ENCODE measurements around the gene APP. TPM values are rescaled to one million over a fixed set of nuclear protein-coding genes. Genes with fewer than 3 reads are reported as not detected.

APP gene
- total RNA-seq, 2 donors from 2014 or later, result 256 to 423 TPM

DNA sequence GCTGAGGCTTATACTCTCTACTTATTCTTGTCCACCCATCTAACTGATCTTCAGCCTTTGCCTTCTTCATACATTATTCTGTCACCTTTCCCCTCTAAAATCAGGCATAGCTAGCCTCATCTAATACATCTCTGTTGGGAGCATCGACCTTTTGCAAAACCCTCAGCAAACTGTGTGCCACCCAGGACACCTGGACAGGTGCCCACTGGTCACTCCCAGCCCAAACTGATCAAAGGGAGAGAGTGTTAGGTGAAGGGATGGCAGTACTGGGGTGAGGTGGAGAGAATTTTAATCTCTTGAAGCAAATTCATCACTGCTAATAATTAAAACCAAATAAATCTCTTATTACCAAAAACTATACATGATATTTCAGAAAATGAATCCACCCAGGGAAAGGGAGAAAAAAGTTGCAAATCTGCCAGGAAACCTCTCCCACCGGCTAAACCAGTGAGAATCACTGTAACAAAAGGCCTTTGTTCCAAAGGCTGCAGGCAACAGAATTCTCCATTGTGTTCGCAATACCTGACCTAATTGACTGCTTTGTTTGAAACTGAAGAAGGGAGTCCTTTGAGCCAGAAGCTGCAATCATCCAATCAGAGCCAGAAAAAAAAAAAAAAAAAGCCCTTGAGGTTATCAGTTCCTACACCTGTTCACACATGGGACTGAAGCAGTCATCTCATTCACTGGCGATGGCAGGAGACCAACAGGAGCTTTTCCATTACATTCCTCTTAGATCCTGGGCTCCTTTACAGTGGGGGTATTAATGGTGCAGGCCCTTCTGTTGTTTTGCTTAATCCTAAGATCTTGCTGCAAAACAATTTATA, 172.6 kb downstream of the APP start:
- ATAC-seq (peak; percentile 98), DNase-seq (peak; percentile 75 to 90 (median 81))
- Histone ChIP-seq H3K4me1 (peaks cover 26% of the 10 kb centered on the region), H3K36me3 (replicated peaks in 1 of 2; ENCODE audit: insufficient read depth in 1 of 2, low read depth in 2 of 2) (no peaks in the 10 kb centered on the region), H3K27me3 (no peaks in the 10 kb centered on the region), H3K9me3 (no peaks in the 10 kb centered on the region), H3K27ac (peak overlapping the region; percentile 70 to 91 (median 88)), H3K4me3 (no peak overlapping the region)
- peak in 1 of 3 donors; percentile 25 for TF ChIP-seq POLR2A (IDR thresholded peaks at IDR 0.05)
- TF ChIP-seq, protein P1, sequence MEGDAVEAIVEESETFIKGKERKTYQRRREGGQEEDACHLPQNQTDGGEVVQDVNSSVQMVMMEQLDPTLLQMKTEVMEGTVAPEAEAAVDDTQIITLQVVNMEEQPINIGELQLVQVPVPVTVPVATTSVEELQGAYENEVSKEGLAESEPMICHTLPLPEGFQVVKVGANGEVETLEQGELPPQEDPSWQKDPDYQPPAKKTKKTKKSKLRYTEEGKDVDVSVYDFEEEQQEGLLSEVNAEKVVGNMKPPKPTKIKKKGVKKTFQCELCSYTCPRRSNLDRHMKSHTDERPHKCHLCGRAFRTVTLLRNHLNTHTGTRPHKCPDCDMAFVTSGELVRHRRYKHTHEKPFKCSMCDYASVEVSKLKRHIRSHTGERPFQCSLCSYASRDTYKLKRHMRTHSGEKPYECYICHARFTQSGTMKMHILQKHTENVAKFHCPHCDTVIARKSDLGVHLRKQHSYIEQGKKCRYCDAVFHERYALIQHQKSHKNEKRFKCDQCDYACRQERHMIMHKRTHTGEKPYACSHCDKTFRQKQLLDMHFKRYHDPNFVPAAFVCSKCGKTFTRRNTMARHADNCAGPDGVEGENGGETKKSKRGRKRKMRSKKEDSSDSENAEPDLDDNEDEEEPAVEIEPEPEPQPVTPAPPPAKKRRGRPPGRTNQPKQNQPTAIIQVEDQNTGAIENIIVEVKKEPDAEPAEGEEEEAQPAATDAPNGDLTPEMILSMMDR (IDR thresholded peaks at IDR 0.05), result no peak
- 12 to 19% methylated on average over 4 of the region's 4 CpGs for WGBS, 2 donors
- intact Hi-C loops (cut with DNase I), result no loop called here

DNA sequence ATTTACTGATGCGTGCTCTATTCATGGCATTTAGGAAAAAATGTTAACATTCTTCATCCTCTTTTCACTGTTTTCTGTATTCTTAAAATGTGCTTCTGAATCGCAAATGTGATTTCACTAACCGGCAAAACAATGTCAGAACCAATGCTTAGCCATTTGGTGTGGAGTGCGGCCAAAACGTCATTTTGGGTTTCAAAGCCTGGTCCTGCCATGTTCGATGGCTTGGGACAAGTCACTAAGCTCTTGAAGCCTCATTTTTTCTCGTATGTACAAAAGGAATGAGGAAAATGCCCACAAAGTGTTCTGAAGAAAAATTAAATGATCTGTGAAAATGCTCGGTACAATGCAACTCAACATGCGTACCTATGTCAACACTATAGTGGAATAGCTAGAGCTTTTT, 175.3 kb downstream of the APP start:
- H3K36me3 ChIP-seq (replicated peaks in 1 of 2; ENCODE audit: insufficient read depth in 1 of 2, low read depth in 2 of 2), result no peaks in the 10 kb centered on the region
- WGBS, 2 donors, result 82 to 86% methylated on average over 9 of the region's 9 CpGs
- H3K4me3 ChIP-seq, result no peak overlapping the region
- no peaks in the 10 kb centered on the region for H3K27me3 ChIP-seq
- H3K4me1 ChIP-seq, result peaks cover 26% of the 10 kb centered on the region
- ATAC-seq (no peak), DNase-seq (no peak)
- no peaks in the 10 kb centered on the region for H3K9me3 ChIP-seq
- peak overlapping the region in 1 of 4 donors; percentile 90 for H3K27ac ChIP-seq
- TF ChIP-seq, protein P1 (IDR thresholded peaks at IDR 0.05), result no peak
- TF ChIP-seq POLR2A (IDR thresholded peaks at IDR 0.05), result no peak
- intact Hi-C loops (cut with DNase I), result no loop called here

DNA sequence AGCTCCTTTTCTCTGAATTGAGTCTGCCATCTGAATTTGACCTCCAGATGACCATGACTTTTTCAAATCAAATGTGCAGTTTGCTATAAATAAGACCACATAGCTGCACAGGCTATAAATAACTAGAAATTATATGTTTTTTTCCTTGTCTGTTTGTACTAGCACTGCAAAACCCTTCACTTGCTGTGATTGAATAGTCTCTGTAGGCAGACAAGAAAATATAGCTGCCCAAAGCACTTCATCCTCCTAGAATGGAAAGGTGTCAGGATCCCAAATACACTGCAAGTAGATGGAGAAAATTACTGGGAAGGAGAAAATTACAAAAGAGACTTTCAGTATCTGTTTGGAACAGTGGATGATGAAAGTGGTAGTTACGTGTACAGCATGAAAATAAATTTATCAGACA, 175.8 kb downstream of the APP start:
- intact Hi-C loops (cut with DNase I), result no loop called here
- H3K36me3 ChIP-seq (replicated peaks in 1 of 2; ENCODE audit: insufficient read depth in 1 of 2, low read depth in 2 of 2), result no peaks in the 10 kb centered on the region
- no peak overlapping the region for H3K27ac ChIP-seq
- H3K9me3 ChIP-seq, result no peaks in the 10 kb centered on the region
- TF ChIP-seq, protein P1 (IDR thresholded peaks at IDR 0.05), result no peak
- TF ChIP-seq POLR2A (IDR thresholded peaks at IDR 0.05), result no peak
- H3K27me3 ChIP-seq, result no peaks in the 10 kb centered on the region
- H3K4me1 ChIP-seq, result peaks cover 26% of the 10 kb centered on the region
- DNase-seq, result no peak
- 89 to 96% methylated on average over 1 of the region's 1 CpG for WGBS, 2 donors
- no peak overlapping the region for H3K4me3 ChIP-seq
- no peak for ATAC-seq

DNA sequence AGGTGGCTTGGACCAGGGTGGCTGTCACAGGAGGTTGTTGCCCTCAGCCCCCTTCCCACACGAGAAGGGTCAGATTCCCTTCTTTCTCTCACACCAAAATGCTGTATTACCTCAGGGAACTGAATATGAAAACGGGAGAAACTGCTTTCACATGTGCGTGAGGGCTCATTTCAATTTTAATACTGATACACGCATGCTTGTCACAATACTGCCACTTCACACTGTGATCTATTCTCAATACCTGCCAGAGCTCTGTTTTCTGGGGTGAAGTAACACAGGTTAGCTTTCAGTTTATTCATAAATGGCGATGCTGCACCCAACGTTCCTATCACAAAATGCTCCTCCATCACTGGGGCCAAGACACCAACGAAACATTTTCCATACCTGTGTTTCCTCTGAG, 181.8 kb downstream of the APP start:
- no peak overlapping the region for H3K4me3 ChIP-seq
- 94 to 96% methylated on average over 7 of the region's 7 CpGs for WGBS, 2 donors
- no peak for DNase-seq
- peaks cover 3% of the 10 kb centered on the region for H3K4me1 ChIP-seq
- no peaks in the 10 kb centered on the region for H3K9me3 ChIP-seq
- TF ChIP-seq, protein P1 (IDR thresholded peaks at IDR 0.05), result no peak
- no peak for TF ChIP-seq POLR2A (IDR thresholded peaks at IDR 0.05)
- H3K27ac ChIP-seq, result no peak overlapping the region
- H3K27me3 ChIP-seq, result no peaks in the 10 kb centered on the region
- ATAC-seq, result no peak
- no peaks in the 10 kb centered on the region for H3K36me3 ChIP-seq (replicated peaks in 1 of 2; ENCODE audit: insufficient read depth in 1 of 2, low read depth in 2 of 2)
- intact Hi-C loops (cut with DNase I), result no loop called here

DNA sequence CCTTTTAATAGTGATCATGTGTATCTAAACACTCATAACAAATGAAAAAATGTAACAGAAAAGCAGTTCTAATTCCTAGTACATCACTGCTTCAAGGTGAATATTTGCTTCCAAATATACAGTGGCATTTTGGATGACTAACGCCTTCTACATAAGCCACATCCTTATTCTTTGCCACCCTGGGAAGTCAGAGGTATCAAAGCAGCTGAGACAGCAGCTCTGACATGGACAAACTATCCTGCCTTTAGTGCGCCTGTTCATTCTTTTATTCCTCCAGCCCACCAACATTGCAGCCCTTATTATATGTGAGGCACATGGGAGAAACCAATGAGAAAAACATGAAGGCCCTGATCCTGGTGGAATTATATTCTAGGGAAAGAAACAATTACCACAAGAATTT, 183.0 kb downstream of the APP start:
- TF ChIP-seq POLR2A (IDR thresholded peaks at IDR 0.05), result no peak
- TF ChIP-seq, protein P1 (IDR thresholded peaks at IDR 0.05), result no peak
- Histone ChIP-seq H3K36me3 (replicated peaks in 1 of 2; ENCODE audit: insufficient read depth in 1 of 2, low read depth in 2 of 2) (no peaks in the 10 kb centered on the region), H3K9me3 (no peaks in the 10 kb centered on the region), H3K27ac (no peak overlapping the region), H3K4me1 (peaks cover 9% of the 10 kb centered on the region), H3K4me3 (no peak overlapping the region), H3K27me3 (no peaks in the 10 kb centered on the region)
- WGBS, 2 donors, result 86 to 100% methylated on average over 2 of the region's 2 CpGs
- DNase-seq (no peak), ATAC-seq (no peak)
- intact Hi-C loops (cut with DNase I), result no loop called here
